Tracheal epithelial cell (primary cell): Measurements from ENCODE around the gene HNRNPR. TPM values are rescaled to one million over a fixed set of nuclear protein-coding genes. Genes with fewer than 3 reads are reported as not detected.

Experiments used
- total RNA-seq: library from RNA; depleted of rRNA; stranded (reverse); fragments of >200 nt; gene quantifications from 2 replicates; pipeline ENCODE4 v1.2.1, GENCODE V29; 2014

HNRNPR gene
- 51.4 and 58.6 TPM in 2 replicates for total RNA-seq

GRCh38 chr1:23344111-23344986 is at the start of gene HNRNPR:
Gene HNRNPR (minus strand): TSS chr1:23344284. CDS start chr1:23341008, 3,276 bp downstream.

GRCh38 chr1:23369335-23370013 is 25.4 kb upstream of the HNRNPR start, which contains the start of gene ZNF436:
Gene ZNF436 (minus strand): TSS chr1:23369836. CDS start chr1:23368005, 1,831 bp downstream.

Other genes with a start within 250 kb of the HNRNPR start
- gene LUZP1, start 175.4 kb downstream of the HNRNPR start, total RNA-seq, result 14.7 and 32.5 TPM in 2 replicates
- under 0.01 TPM in 1 of 2 replicates, not detected in the other for gene HTR1D, start 126.8 kb downstream of the HNRNPR start, total RNA-seq
- 30.4 and 35.8 TPM in 2 replicates for gene ZNF436, start 25.6 kb upstream of the HNRNPR start, total RNA-seq
- gene TCEA3, start 80.5 kb upstream of the HNRNPR start, total RNA-seq, result 17.4 and 18.1 TPM in 2 replicates
- gene ASAP3, start 139.9 kb upstream of the HNRNPR start, total RNA-seq, result 4.0 and 13.7 TPM in 2 replicates
- under 0.01 and 0.24 TPM in 2 replicates for gene E2F2, start 186.9 kb upstream of the HNRNPR start, total RNA-seq
- 55.2 and 135 TPM in 2 replicates for gene ID3, start 215.2 kb upstream of the HNRNPR start, total RNA-seq